WTC11 (cell line): ENCODE data around the gene GPR150. TPM values are rescaled to one million over a fixed set of nuclear protein-coding genes. Genes with fewer than 3 reads are reported as not detected.

Source experiments
- ATAC-seq: fragments of 200-7000 bp; cut with Tn5 transposase; 2 replicates; pipeline ENCODE4 v1.10.0; 2021; ENCODE audit warnings: mild to moderate bottlenecking, moderate library complexity
- CTCF ChIA-PET: fragments of 300-600 bp; sonication (Branson Sonifier 250); formaldehyde crosslinking; loops from one replicate; lab custom pipeline; 2021; ENCODE audit warnings: antibody characterized with exemption; lab: Charles Lee
- POLR2A ChIA-PET: fragments of 350-600 bp; sonication (Branson Sonifier 250); formaldehyde crosslinking; loops from one replicate; lab custom pipeline; 2021; ENCODE audit warnings: antibody characterized with exemption; lab: Charles Lee
- DNase-seq: peaks from one replicate; pipeline ENCODE4 v3.0.0; 2021; ENCODE audit warnings: low spot score
- H3K27ac Mint-ChIP-seq: 2 replicates; pipeline ENCODE4 v1.8.0; 2021; ENCODE audit warnings: mixed read lengths
- H3K27me3 Mint-ChIP-seq: 2 replicates; pipeline ENCODE4 v1.8.0; 2021; ENCODE audit warnings: low read depth, mild to moderate bottlenecking, moderate library complexity, mixed read lengths
- H3K36me3 Mint-ChIP-seq: 2 replicates; pipeline ENCODE4 v1.8.0; 2021; ENCODE audit warnings: mixed read lengths
- H3K4me1 Mint-ChIP-seq: 2 replicates; pipeline ENCODE4 v1.8.0; 2022; ENCODE audit warnings: mixed read lengths
- H3K4me3 Mint-ChIP-seq: 2 replicates; pipeline ENCODE4 v1.8.0; 2021; ENCODE audit warnings: mild to moderate bottlenecking, moderate library complexity, mixed read lengths
- H3K9me3 Mint-ChIP-seq: 2 replicates; pipeline ENCODE4 v1.8.0; 2021; ENCODE audit warnings: mixed read lengths
- AFF4 ChIP-seq: sonication (generic); formaldehyde crosslinking; IDR thresholded peaks from 2 replicates; pipeline ENCODE4 v1.8.1; 2023; ENCODE audit warnings: mild to moderate bottlenecking, missing genetic modification reagents, borderline replicate concordance
- ARID4B ChIP-seq: sonication (generic); formaldehyde crosslinking; IDR thresholded peaks from 2 replicates; pipeline ENCODE4 v1.8.0; 2023; ENCODE audit warnings: missing genetic modification reagents, mild to moderate bottlenecking, borderline replicate concordance
- CREB1 ChIP-seq: sonication (generic); formaldehyde crosslinking; IDR thresholded peaks from 2 replicates; pipeline ENCODE4 v1.8.0; 2023; ENCODE audit warnings: mild to moderate bottlenecking, missing genetic modification reagents
- GTF2I ChIP-seq: fragments of 250-450 bp; sonication (Bioruptor Pico); conservative IDR thresholded peaks from 2 replicates; pipeline ENCODE4 v1.4.0; 2021; ENCODE audit warnings: mild to moderate bottlenecking
- IRF2 ChIP-seq: sonication (generic); formaldehyde crosslinking; IDR thresholded peaks from 2 replicates; pipeline ENCODE4 v1.8.0; 2022; ENCODE audit warnings: low read depth, missing genetic modification reagents, borderline replicate concordance
- MAX ChIP-seq: sonication (generic); formaldehyde crosslinking; IDR thresholded peaks from 2 replicates; pipeline ENCODE4 v1.8.0; 2022; ENCODE audit warnings: mild to moderate bottlenecking, missing genetic modification reagents
- MLX ChIP-seq: sonication (generic); formaldehyde crosslinking; IDR thresholded peaks from 2 replicates; pipeline ENCODE4 v1.8.1; 2023; ENCODE audit warnings: mild to moderate bottlenecking, missing genetic modification reagents, moderate library complexity
- MXD4 ChIP-seq: fragments of 250-450 bp; sonication (Bioruptor Pico); IDR thresholded peaks from 2 replicates; pipeline ENCODE4 v1.8.0; 2021; ENCODE audit warnings: mild to moderate bottlenecking, moderate library complexity, borderline replicate concordance
- MYBL2 ChIP-seq: sonication (generic); formaldehyde crosslinking; IDR thresholded peaks from 2 replicates; pipeline ENCODE4 v1.8.1; 2023; ENCODE audit warnings: mild to moderate bottlenecking, moderate library complexity, missing genetic modification reagents
- NFATC4 ChIP-seq: fragments of 250-450 bp; sonication (Bioruptor Pico); IDR thresholded peaks from 2 replicates; pipeline ENCODE4 v1.9.0; 2021; ENCODE audit warnings: mild to moderate bottlenecking
- NR2C2 ChIP-seq: sonication (generic); formaldehyde crosslinking; IDR thresholded peaks from 2 replicates; pipeline ENCODE4 v1.8.0; 2022; ENCODE audit warnings: mild to moderate bottlenecking, missing genetic modification reagents
- RORB ChIP-seq: fragments of 250-450 bp; sonication (Bioruptor Pico); IDR thresholded peaks from 2 replicates; pipeline ENCODE4 v1.9.0; 2021; ENCODE audit warnings: mild to moderate bottlenecking
- TEAD4 ChIP-seq: sonication (generic); formaldehyde crosslinking; IDR thresholded peaks from 2 replicates; pipeline ENCODE4 v1.8.0; 2022; ENCODE audit warnings: mild to moderate bottlenecking, missing genetic modification reagents
- TP53 ChIP-seq: sonication (generic); formaldehyde crosslinking; IDR thresholded peaks from 2 replicates; pipeline ENCODE4 v1.8.1; 2023; ENCODE audit warnings: mild to moderate bottlenecking, missing genetic modification reagents
- ZBTB21 ChIP-seq: sonication (generic); formaldehyde crosslinking; IDR thresholded peaks from 2 replicates; pipeline ENCODE4 v1.8.1; 2023; ENCODE audit warnings: mild to moderate bottlenecking, missing genetic modification reagents, borderline replicate concordance
- ZNF219 ChIP-seq: sonication (generic); formaldehyde crosslinking; IDR thresholded peaks from 2 replicates; pipeline ENCODE4 v1.8.0; 2023; ENCODE audit warnings: missing genetic modification reagents, mild to moderate bottlenecking, borderline replicate concordance
- ZNF263 ChIP-seq: sonication (generic); formaldehyde crosslinking; IDR thresholded peaks from 2 replicates; pipeline ENCODE4 v1.8.1; 2022; ENCODE audit warnings: low read depth, mild to moderate bottlenecking, moderate library complexity, missing genetic modification reagents
- ZNF281 ChIP-seq: sonication (generic); formaldehyde crosslinking; IDR thresholded peaks from 2 replicates; pipeline ENCODE4 v1.8.0; 2023; ENCODE audit warnings: mild to moderate bottlenecking, missing genetic modification reagents
- ZSCAN18 ChIP-seq: fragments of 250-450 bp; sonication (Bioruptor Pico); IDR thresholded peaks from 2 replicates; pipeline ENCODE4 v2.1.2; 2022; ENCODE audit warnings: mild to moderate bottlenecking, moderate library complexity
- total RNA-seq: library from RNA; stranded (reverse); gene quantifications from 3 replicates; pipeline ENCODE4 v1.2.3, GENCODE V29; 2021
- TF ChIP-seq, protein P1 (sequence below): fragments of 250-450 bp; sonication (Bioruptor Pico); IDR thresholded peaks from 2 replicates; pipeline ENCODE4 v1.9.0; 2021; ENCODE audit warnings: mild to moderate bottlenecking
- TF ChIP-seq, protein P2 (sequence below): fragments of 250-450 bp; sonication (Bioruptor Pico); IDR thresholded peaks from 2 replicates; pipeline ENCODE4 v1.9.0; 2021; ENCODE audit warnings: moderate library complexity, mild to moderate bottlenecking, inconsistent platforms, borderline replicate concordance

GPR150 gene
- total RNA-seq, 1 experiment from 2014 or later: 0.13 TPM

- DNase-seq: no peak
- no peak overlapping the region for H3K4me3 Mint-ChIP-seq
- no peaks in the 10 kb centered on the region for H3K36me3 Mint-ChIP-seq
- peaks cover 3% of the 10 kb centered on the region; the same call in 1 of the 2 replicates for H3K9me3 Mint-ChIP-seq
- H3K27ac Mint-ChIP-seq: no peak overlapping the region
- no peak for ATAC-seq
- TF ChIP-seq ZNF219 (CRISPR knock-in tag) (no peak), ZNF263 (CRISPR knock-in tag) (no peak), MAX (CRISPR knock-in tag) (no peak), MLX (CRISPR knock-in tag) (no peak), CREB1 (CRISPR knock-in tag) (no peak), TP53 (CRISPR knock-in tag) (no peak), NFATC4 (no peak), MYBL2 (no peak)
- CTCF ChIA-PET: no interaction called here
- POLR2A ChIA-PET: no interaction called here
- H3K27me3 Mint-ChIP-seq: no peaks in the 10 kb centered on the region
- H3K4me1 Mint-ChIP-seq: no peaks in the 10 kb centered on the region
Observed at GRCh38 chr5:95600557-95600956, 19.3 kb upstream of the GPR150 start.

DNA sequence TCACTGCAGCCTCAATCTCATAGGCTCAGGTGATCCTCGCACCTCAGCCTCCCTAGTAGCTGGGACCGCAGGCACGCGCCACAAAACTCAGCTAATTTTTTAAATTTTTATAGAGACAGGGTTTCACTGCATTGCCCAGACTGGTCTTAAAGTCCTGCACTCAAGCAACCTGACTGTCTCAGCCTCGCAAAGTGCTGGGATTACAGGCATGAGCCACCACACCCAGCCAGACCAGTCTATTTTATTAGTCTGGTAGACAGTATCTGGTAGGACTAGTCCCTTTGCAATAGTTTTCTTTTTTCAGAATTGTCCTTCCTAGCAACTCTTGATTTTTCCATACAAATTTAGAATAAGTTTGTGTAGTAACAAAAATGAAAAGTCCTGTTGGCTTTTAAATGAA lies 14.1 kb upstream of the GPR150 start:
- H3K27ac Mint-ChIP-seq: no peak overlapping the region
- ChIA-PET CTCF (no interaction called here), POLR2A (no interaction called here)
- peaks cover 4% of the 10 kb centered on the region; the same call in 1 of the 2 replicates for H3K9me3 Mint-ChIP-seq
- ATAC-seq (no peak), DNase-seq (no peak)
- no peak overlapping the region for H3K4me3 Mint-ChIP-seq
- no peaks in the 10 kb centered on the region for H3K4me1 Mint-ChIP-seq
- H3K36me3 Mint-ChIP-seq: no peaks in the 10 kb centered on the region
- H3K27me3 Mint-ChIP-seq: no peaks in the 10 kb centered on the region
- no peak for TF ChIP-seq ZSCAN18 (CRISPR knock-in tag)
- no peak for TF ChIP-seq GTF2I (CRISPR knock-in tag)
- TF ChIP-seq, protein P1, sequence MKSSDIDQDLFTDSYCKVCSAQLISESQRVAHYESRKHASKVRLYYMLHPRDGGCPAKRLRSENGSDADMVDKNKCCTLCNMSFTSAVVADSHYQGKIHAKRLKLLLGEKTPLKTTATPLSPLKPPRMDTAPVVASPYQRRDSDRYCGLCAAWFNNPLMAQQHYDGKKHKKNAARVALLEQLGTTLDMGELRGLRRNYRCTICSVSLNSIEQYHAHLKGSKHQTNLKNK: no peak
- TF ChIP-seq, protein P2, sequence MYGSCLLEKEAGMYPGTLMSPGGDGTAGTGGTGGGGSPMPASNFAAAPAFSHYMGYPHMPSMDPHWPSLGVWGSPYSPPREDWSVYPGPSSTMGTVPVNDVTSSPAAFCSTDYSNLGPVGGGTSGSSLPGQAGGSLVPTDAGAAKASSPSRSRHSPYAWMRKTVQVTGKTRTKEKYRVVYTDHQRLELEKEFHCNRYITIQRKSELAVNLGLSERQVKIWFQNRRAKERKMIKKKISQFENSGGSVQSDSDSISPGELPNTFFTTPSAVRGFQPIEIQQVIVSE: no peak
- no peak for TF ChIP-seq MAX (CRISPR knock-in tag)
- no peak for TF ChIP-seq IRF2 (CRISPR knock-in tag)
- no peak for TF ChIP-seq MXD4
- TF ChIP-seq RORB (CRISPR knock-in tag): no peak
- no peak for TF ChIP-seq ARID4B
- TF ChIP-seq NR2C2 (CRISPR knock-in tag): no peak
- TF ChIP-seq TEAD4 (CRISPR knock-in tag): no peak
- TF ChIP-seq AFF4 (CRISPR knock-in tag): no peak
- no peak for TF ChIP-seq ZNF281
- no peak for TF ChIP-seq MYBL2
- TF ChIP-seq ZBTB21: no peak
